ENCODE data around the gene DDX28. TPM values are rescaled to one million over a fixed set of nuclear protein-coding genes. Genes with fewer than 3 reads are reported as not detected.

DDX28 gene
- total and polyA plus RNA-seq, 9 of the 15 experiments (the other 6 are each of a cell fraction or from before 2014, with no cell fraction given) = 2.8 to 24.5 (median 15.9) TPM

- TF ChIP-seq CREB3L1 (IDR thresholded peaks at IDR 0.05; ENCODE audit: borderline replicate concordance, low read depth) = peak; percentile 98
- TF ChIP-seq MAZ (CRISPR knock-in tag; conservative IDR thresholded peaks at IDR 0.05 in 1 of 2, IDR thresholded peaks at IDR 0.05 in 1 of 2) = peak; percentile 87 to 88
- no peak for TF ChIP-seq GATA2 (CRISPR knock-in tag; IDR thresholded peaks at IDR 0.05)
- TF ChIP-seq ATF1 (CRISPR knock-in tag; IDR thresholded peaks at IDR 0.05) = 0 out of 2 replicates have a peak, but pooled peaks have one; percentile 44
- peak; percentile 93 for TF ChIP-seq ATF1 (tag; IDR thresholded peaks at IDR 0.05)
- TF ChIP-seq ZNF316 (IDR thresholded peaks at IDR 0.05) = no peak
- TF ChIP-seq ZBTB1 (CRISPR knock-in tag; IDR thresholded peaks at IDR 0.05; ENCODE audit: borderline replicate concordance, low read depth) = no peak
- peak; percentile 51 for TF ChIP-seq NEUROD1 (IDR thresholded peaks at IDR 0.05; ENCODE audit: borderline replicate concordance, low read depth, low read length, partially characterized antibody)
- no peak for TF ChIP-seq FOXJ3 (CRISPR knock-in tag; IDR thresholded peaks at IDR 0.05)
- no peak for TF ChIP-seq NFXL1 (CRISPR knock-in tag; IDR thresholded peaks at IDR 0.05)
- TF ChIP-seq ZNF77 (CRISPR knock-in tag; IDR thresholded peaks at IDR 0.05) = no peak
- 0 out of 2 replicates have a peak, but pooled peaks have one; percentile 10 for TF ChIP-seq CBFA2T3 (IDR thresholded peaks at IDR 0.05)
- TF ChIP-seq TBL1XR1 (IDR thresholded peaks at IDR 0.05; ENCODE audit: low read length in 2 of 2) = no peak; a peak in 1 of 4 replicates
- peak; percentile 69 for TF ChIP-seq KDM5B (IDR thresholded peaks at IDR 0.05; ENCODE audit: insufficient replicate concordance, low read depth, low read length)
- TF ChIP-seq GATAD2A (IDR thresholded peaks at IDR 0.05) = peak; percentile 85; the same call in 1 of the 2 replicates
- TF ChIP-seq ZSCAN29 (IDR thresholded peaks at IDR 0.05) = no peak
- no peak for TF ChIP-seq TFAM (CRISPR knock-in tag; conservative IDR thresholded peaks at IDR 0.05)
- TF ChIP-seq, protein P1, sequence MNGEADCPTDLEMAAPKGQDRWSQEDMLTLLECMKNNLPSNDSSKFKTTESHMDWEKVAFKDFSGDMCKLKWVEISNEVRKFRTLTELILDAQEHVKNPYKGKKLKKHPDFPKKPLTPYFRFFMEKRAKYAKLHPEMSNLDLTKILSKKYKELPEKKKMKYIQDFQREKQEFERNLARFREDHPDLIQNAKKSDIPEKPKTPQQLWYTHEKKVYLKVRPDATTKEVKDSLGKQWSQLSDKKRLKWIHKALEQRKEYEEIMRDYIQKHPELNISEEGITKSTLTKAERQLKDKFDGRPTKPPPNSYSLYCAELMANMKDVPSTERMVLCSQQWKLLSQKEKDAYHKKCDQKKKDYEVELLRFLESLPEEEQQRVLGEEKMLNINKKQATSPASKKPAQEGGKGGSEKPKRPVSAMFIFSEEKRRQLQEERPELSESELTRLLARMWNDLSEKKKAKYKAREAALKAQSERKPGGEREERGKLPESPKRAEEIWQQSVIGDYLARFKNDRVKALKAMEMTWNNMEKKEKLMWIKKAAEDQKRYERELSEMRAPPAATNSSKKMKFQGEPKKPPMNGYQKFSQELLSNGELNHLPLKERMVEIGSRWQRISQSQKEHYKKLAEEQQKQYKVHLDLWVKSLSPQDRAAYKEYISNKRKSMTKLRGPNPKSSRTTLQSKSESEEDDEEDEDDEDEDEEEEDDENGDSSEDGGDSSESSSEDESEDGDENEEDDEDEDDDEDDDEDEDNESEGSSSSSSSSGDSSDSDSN (IDR thresholded peaks at IDR 0.05; ENCODE audit: borderline replicate concordance in 1 of 2, low read depth in 2 of 2, low read length in 2 of 2) = no peak
- TF ChIP-seq KDM1A (IDR thresholded peaks at IDR 0.05) = peak in 1 of 2 experiments; percentile 57; a peak in 1 of 4 replicates
- 0 out of 2 replicates have a peak, but pooled peaks have one; percentile 33 for TF ChIP-seq ZBTB43 (CRISPR knock-in tag; IDR thresholded peaks at IDR 0.05)
- TF ChIP-seq ZBTB8A (IDR thresholded peaks at IDR 0.05; ENCODE audit: partially characterized antibody) = no peak
- 0 out of 2 replicates have a peak, but pooled peaks have one; percentile 75 for TF ChIP-seq ZNF282 (CRISPR knock-in tag; IDR thresholded peaks at IDR 0.05)
- peak; percentile 75 for TF ChIP-seq GABPB1 (CRISPR knock-in tag; IDR thresholded peaks at IDR 0.05)
- no peak for TF ChIP-seq TRIM28 (IDR thresholded peaks at IDR 0.05)
- TF ChIP-seq ZNF24 (IDR thresholded peaks at IDR 0.05) = peak; percentile 33; the same call in 1 of the 2 replicates
- no peak for TF ChIP-seq NFE2 (IDR thresholded peaks at IDR 0.05; ENCODE audit: low read depth)
Observed at GRCh38 chr16:67993207-67994039, 29.6 kb downstream of the DDX28 start (continued).

Data from K562 (cell line).